K562 (cell line): ENCODE data around the gene UBA1.

Experiments
- CTCF ChIP-seq, 3 experiments: IDR thresholded peaks in 2 of 3; conservative IDR thresholded peaks in 1 of 3; 2 replicates each; pipeline ENCODE4 v1.5.1; 2011 to 2012; ENCODE audit warnings: low read length in 3 of 3, mild to moderate bottlenecking in 3 of 3, control low read depth in 2 of 3, improper control_type of control experiment in 1 of 3, inconsistent platforms in 1 of 3, low read depth in 1 of 3, mixed read lengths in 1 of 3, moderate library complexity in 1 of 3; ENCODE audit not compliant: insufficient read depth in 2 of 3
- JUN ChIP-seq, 2 experiments: sonication (generic) in 1 of 2; formaldehyde crosslinking in 1 of 2; IDR thresholded peaks; 2 replicates each; pipeline versions ENCODE4 v1.6.1 to v1.8.0; 2012 to 2022; ENCODE audit warnings: borderline replicate concordance in 2 of 2, mild to moderate bottlenecking in 2 of 2, improper control_type of control experiment in 1 of 2, low read depth in 1 of 2, low read length in 1 of 2, missing genetic modification reagents in 1 of 2
- MAFF ChIP-seq: IDR thresholded peaks from 2 replicates; pipeline ENCODE4 v1.6.1; 2012; ENCODE audit warnings: low read length, improper control_type of control experiment
- POLR2A ChIP-seq: fragments of 450-650 bp; conservative IDR thresholded peaks from 2 replicates; pipeline ENCODE4 v1.6.1; 2016
- RBM34 ChIP-seq: fragments of 200-400 bp; formaldehyde crosslinking; IDR thresholded peaks from 2 replicates; pipeline ENCODE4 v1.6.1; 2018; ENCODE audit warnings: low read length, borderline replicate concordance; ENCODE audit not compliant: insufficient read depth
- TAF1 ChIP-seq: IDR thresholded peaks from 2 replicates; pipeline ENCODE4 v1.6.1; 2011; ENCODE audit warnings: mild to moderate bottlenecking, low read length, moderate library complexity; ENCODE audit not compliant: insufficient read depth, control insufficient read depth, severe bottlenecking; ENCODE audit errors: extremely low read depth
- ZNF311 ChIP-seq: fragments of 250-450 bp; sonication (Bioruptor Pico); IDR thresholded peaks from 2 replicates; pipeline ENCODE4 v1.4.0; 2020; ENCODE audit warnings: mild to moderate bottlenecking, moderate library complexity
- ZNF444 ChIP-seq: fragments of 250-450 bp; sonication (Bioruptor Pico); IDR thresholded peaks from 2 replicates; pipeline ENCODE4 v1.4.0; 2020; ENCODE audit warnings: mild to moderate bottlenecking, moderate library complexity
- TF ChIP-seq, protein P1 (sequence below): fragments of 450-650 bp; conservative IDR thresholded peaks from 2 replicates; pipeline ENCODE4 v1.6.1; 2016; ENCODE audit warnings: missing genetic modification characterization, low read depth, mild to moderate bottlenecking, missing compliant biosample characterization, moderate library complexity

DNA sequence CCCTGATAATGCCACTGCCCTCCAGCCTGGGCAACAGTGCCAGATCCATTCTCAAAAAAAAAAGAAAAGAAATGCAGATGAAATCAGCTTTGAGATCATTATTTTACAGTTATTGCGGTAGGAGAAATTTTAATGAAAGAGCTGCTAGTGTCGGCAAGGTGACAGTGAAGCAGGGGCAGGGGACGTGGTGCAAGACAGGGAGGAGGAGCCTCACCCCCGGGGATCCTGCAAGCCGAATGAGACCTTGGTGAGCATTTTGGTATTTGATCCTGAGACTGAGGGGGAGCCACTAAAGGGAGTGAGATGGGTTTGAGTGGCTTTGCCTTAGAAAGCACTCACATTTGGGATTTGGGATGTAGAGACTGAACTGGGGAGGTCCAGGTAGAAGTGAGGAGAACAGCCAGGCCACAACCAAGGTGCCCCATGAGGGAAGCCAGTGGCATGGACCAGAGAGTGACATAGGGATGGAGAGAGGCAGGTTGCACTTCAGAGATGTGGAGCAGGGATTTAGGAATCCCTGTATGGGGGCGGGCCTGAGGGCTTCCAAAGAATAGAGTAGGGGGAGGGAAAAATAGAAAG lies 25.0 kb upstream of the UBA1 start:
- TF ChIP-seq ZNF311 (CRISPR knock-in tag) (no peak), POLR2A (no peak), MAFF (no peak), RBM34 (no peak), TAF1 (no peak), ZNF444 (CRISPR knock-in tag) (no peak), JUN (IDR thresholded peaks at IDR 0.05; ENCODE audit: borderline replicate concordance, low read depth, low read length) (no peak), JUN (CRISPR knock-in tag; IDR thresholded peaks at IDR 0.05; ENCODE audit: borderline replicate concordance) (no peak), CTCF (IDR thresholded peaks at IDR 0.05 in 2 of 3, conservative IDR thresholded peaks at IDR 0.05 in 1 of 3; ENCODE audit: insufficient read depth in 2 of 3, low read depth in 1 of 3, low read length in 3 of 3) (no peak)
- TF ChIP-seq, protein P1, sequence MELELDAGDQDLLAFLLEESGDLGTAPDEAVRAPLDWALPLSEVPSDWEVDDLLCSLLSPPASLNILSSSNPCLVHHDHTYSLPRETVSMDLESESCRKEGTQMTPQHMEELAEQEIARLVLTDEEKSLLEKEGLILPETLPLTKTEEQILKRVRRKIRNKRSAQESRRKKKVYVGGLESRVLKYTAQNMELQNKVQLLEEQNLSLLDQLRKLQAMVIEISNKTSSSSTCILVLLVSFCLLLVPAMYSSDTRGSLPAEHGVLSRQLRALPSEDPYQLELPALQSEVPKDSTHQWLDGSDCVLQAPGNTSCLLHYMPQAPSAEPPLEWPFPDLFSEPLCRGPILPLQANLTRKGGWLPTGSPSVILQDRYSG (tag), result no peak
